Activated CD4-positive, alpha-beta T cell treated with anti-CD3 and anti-CD28 coated beads, Interleukin-2, amount 50 U/mL, for 48 hours (primary cell): ENCODE measurements around the gene PDRG1.

Source experiments
- DNase-seq, 2 experiments: peaks; one replicate each; pipeline ENCODE4 v3.0.0-alpha.2; 2020

The PDRG1 gene

GRCh38 chr20:31903627-31904386 lies 48.0 kb downstream of the PDRG1 start:
- no peak for DNase-seq

- no peak for DNase-seq
Measured at GRCh38 chr20:31901615-31902014, 50.2 kb downstream of the PDRG1 start.

- DNase-seq = no peak
Measured at GRCh38 chr20:31897541-31897940, 54.3 kb downstream of the PDRG1 start.

GRCh38 chr20:31896049-31896448 lies 55.8 kb downstream of the PDRG1 start:
- no peak for DNase-seq

GRCh38 chr20:31894980-31895675 lies 56.7 kb downstream of the PDRG1 start:
- DNase-seq = no peak
